ENCODE results near the gene VSIR. TPM values are rescaled to one million over a fixed set of nuclear protein-coding genes. Genes with fewer than 3 reads are reported as not detected.

The VSIR gene
- total and polyA plus RNA-seq, 11 donors: 32.6 to 181 (median 83.2) TPM

GRCh38 chr10:71780156-71780555 lies 6.8 kb upstream of the VSIR start:
- WGBS, 4 donors: 93 to 98% (median 97%) methylated on average over 7 of the region's 7 CpGs
- Histone ChIP-seq H3K4me1 (peaks cover 0 to 42% (median 14%) of the 10 kb centered on the region in 12 donors), H3K27me3 (no peaks in the 10 kb centered on the region), H3K27ac (no peak overlapping the region), H3K4me3 (no peak overlapping the region), H3K36me3 (no peaks in the 10 kb centered on the region), H3K9me3 (no peaks in the 10 kb centered on the region)
- ATAC-seq (no peak), DNase-seq (peak in 1 of 5 donors; percentile 2)
- no peak for TF ChIP-seq POLR2A (IDR thresholded peaks at IDR 0.05)
- TF ChIP-seq, protein P1, sequence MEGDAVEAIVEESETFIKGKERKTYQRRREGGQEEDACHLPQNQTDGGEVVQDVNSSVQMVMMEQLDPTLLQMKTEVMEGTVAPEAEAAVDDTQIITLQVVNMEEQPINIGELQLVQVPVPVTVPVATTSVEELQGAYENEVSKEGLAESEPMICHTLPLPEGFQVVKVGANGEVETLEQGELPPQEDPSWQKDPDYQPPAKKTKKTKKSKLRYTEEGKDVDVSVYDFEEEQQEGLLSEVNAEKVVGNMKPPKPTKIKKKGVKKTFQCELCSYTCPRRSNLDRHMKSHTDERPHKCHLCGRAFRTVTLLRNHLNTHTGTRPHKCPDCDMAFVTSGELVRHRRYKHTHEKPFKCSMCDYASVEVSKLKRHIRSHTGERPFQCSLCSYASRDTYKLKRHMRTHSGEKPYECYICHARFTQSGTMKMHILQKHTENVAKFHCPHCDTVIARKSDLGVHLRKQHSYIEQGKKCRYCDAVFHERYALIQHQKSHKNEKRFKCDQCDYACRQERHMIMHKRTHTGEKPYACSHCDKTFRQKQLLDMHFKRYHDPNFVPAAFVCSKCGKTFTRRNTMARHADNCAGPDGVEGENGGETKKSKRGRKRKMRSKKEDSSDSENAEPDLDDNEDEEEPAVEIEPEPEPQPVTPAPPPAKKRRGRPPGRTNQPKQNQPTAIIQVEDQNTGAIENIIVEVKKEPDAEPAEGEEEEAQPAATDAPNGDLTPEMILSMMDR (IDR thresholded peaks at IDR 0.05): no peak
- intact Hi-C loops (cut with DNase I): no loop called here

DNA sequence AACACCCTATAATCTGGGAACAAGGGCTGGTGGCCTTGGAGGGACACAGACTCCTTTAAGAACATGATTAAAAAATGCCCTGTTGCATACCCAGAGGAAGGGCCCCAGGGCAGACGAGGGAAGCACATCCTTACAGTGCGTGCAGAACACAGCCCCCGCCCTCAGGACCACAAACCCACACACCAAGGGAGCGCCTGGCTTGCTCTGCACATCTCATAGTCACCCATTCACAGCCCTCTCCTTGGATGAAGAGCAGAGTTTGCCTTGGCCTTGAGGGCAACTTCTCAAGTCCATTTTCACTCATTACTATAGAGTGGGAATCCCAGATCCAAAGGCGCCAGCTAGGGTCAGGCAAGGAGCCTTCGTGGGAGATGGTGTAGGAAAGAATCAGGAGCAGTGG lies 6.3 kb upstream of the VSIR start:
- ATAC-seq (no peak), DNase-seq (peak in 1 of 5 donors; percentile 43)
- H3K9me3 ChIP-seq: no peaks in the 10 kb centered on the region
- TF ChIP-seq, protein P1 (IDR thresholded peaks at IDR 0.05): no peak
- TF ChIP-seq POLR2A (IDR thresholded peaks at IDR 0.05): no peak
- no peak overlapping the region for H3K4me3 ChIP-seq
- peaks cover 0 to 47% (median 18%) of the 10 kb centered on the region in 12 donors for H3K4me1 ChIP-seq
- H3K27me3 ChIP-seq: no peaks in the 10 kb centered on the region
- no peak overlapping the region for H3K27ac ChIP-seq
- WGBS, 4 donors: 89 to 94% (median 90%) methylated on average over 6 of the region's 6 CpGs
- intact Hi-C loops (cut with DNase I): loop anchor here in 1 of 10 donors (10.0 kb wide), 1 partner anchor 105 kb away; no protein-coding TSS in a partner anchor
- no peaks in the 10 kb centered on the region for H3K36me3 ChIP-seq

DNA sequence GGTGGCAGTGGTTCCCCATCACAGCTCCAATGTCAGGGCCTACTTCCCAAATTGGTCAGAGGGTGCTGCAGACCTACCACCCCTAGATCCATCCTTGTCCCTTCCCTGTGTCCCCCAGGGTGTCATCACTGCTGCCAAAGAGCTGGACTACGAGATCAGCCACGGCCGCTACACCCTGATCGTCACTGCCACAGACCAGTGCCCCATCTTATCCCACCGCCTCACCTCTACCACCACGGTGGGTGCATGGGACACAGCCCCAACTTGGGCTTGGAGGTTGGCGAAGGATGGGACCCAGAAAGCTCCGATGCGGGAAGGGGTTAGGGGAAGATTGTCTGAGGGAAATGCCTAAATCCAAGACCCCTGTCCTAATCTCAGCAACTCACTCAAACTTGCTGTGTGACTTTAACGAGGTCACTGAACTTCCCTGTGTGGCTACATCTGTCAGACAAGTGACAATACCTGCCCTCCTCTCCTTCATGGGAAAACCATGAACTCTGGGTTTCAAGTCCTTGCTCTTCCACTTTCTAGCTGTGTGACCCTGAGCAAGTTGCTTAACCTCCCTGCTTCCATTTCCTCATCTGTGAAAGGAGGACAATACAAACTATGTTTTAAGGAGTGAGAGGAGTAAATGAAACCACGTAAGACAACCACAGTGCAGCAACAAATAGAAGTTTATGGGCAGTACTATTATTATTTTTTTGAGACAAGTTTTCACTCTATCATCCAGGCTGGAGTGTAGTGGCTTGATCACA lies 4.9 kb upstream of the VSIR start:
- TF ChIP-seq, protein P1 (IDR thresholded peaks at IDR 0.05): no peak
- TF ChIP-seq POLR2A (IDR thresholded peaks at IDR 0.05): no peak
- intact Hi-C loops (cut with DNase I): loop anchor here in 1 of 10 donors (10.0 kb wide), 1 partner anchor 107 kb away; no protein-coding TSS in a partner anchor
- Histone ChIP-seq H3K36me3 (no peaks in the 10 kb centered on the region), H3K9me3 (no peaks in the 10 kb centered on the region), H3K4me3 (no peak overlapping the region), H3K4me1 (peaks cover 0 to 53% (median 21%) of the 10 kb centered on the region in 12 donors), H3K27ac (no peak overlapping the region), H3K27me3 (no peaks in the 10 kb centered on the region)
- WGBS, 4 donors: 77 to 96% (median 90%) methylated on average over 11 of the region's 11 CpGs
- ATAC-seq (no peak), DNase-seq (peak in 1 of 5 donors; percentile 55)

- 92 to 95% (median 94%) methylated on average over 17 of the region's 17 CpGs for WGBS, 4 donors
- peak in 1 of 5 donors; percentile 42 for DNase-seq
- no peak for ATAC-seq
- Histone ChIP-seq H3K4me3 (no peak overlapping the region), H3K27me3 (no peaks in the 10 kb centered on the region), H3K9me3 (no peaks in the 10 kb centered on the region), H3K4me1 (peaks cover 0 to 52% (median 20%) of the 10 kb centered on the region in 12 donors), H3K36me3 (no peaks in the 10 kb centered on the region), H3K27ac (peak overlapping the region in 1 of 12 donors; percentile 98)
- intact Hi-C loops (cut with DNase I): loop anchor here in 1 of 10 donors (10.0 kb wide), 1 partner anchor 107 kb away; no protein-coding TSS in a partner anchor
- TF ChIP-seq, protein P1 (IDR thresholded peaks at IDR 0.05): no peak
- TF ChIP-seq POLR2A (IDR thresholded peaks at IDR 0.05): no peak
Measured at GRCh38 chr10:71777213-71777985, 4.1 kb upstream of the VSIR start.

Data from heart left ventricle (tissue), 16 donors.